GM12875 (cell line): Measurements from ENCODE around the gene SPSB2.

Experiments
- H3K4me3 ChIP-seq: one replicate; pipeline ENCODE4 v1.5.1; 2011; ENCODE audit warnings: low read depth, low read length, control low read depth
- TF ChIP-seq, protein P1 (sequence below): IDR thresholded peaks from 2 replicates; pipeline ENCODE4 v1.5.1; 2011; ENCODE audit warnings: low read depth, mild to moderate bottlenecking, control low read depth, inconsistent platforms, low read length, moderate library complexity, borderline replicate concordance; ENCODE audit not compliant: insufficient read depth

SPSB2 gene

DNA sequence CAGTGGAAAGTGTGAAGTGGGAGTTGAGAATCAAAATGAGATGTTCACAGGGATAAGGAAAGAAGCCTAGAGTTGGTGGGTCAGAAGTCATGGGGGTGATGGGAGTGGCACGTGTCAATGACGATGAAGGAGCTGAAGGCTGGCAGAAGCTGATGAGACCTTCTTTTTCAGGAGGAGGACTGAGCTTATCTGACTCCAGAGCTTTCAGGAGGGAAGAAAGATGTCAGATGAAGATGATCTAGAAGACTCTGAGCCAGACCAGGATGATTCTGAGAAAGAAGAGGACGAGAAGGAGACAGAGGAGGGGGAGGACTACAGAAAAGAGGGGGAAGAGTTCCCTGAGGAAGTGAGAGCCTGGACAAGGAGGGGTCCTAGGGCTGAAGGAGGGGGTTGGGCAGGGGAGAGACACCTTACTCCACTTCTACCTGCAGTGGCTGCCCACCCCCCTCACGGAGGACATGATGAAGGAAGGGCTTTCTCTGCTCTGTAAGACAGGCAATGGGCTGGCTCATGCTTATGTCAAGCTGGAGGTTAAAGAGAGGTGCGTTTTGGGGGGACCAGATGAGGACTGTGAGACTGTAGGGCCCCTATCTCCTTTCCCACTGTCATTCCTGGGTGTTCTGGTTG is 32.4 kb upstream of the SPSB2 start:
- TF ChIP-seq, protein P1, sequence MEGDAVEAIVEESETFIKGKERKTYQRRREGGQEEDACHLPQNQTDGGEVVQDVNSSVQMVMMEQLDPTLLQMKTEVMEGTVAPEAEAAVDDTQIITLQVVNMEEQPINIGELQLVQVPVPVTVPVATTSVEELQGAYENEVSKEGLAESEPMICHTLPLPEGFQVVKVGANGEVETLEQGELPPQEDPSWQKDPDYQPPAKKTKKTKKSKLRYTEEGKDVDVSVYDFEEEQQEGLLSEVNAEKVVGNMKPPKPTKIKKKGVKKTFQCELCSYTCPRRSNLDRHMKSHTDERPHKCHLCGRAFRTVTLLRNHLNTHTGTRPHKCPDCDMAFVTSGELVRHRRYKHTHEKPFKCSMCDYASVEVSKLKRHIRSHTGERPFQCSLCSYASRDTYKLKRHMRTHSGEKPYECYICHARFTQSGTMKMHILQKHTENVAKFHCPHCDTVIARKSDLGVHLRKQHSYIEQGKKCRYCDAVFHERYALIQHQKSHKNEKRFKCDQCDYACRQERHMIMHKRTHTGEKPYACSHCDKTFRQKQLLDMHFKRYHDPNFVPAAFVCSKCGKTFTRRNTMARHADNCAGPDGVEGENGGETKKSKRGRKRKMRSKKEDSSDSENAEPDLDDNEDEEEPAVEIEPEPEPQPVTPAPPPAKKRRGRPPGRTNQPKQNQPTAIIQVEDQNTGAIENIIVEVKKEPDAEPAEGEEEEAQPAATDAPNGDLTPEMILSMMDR, result no peak
- peak overlapping the region; percentile 78 for H3K4me3 ChIP-seq

DNA sequence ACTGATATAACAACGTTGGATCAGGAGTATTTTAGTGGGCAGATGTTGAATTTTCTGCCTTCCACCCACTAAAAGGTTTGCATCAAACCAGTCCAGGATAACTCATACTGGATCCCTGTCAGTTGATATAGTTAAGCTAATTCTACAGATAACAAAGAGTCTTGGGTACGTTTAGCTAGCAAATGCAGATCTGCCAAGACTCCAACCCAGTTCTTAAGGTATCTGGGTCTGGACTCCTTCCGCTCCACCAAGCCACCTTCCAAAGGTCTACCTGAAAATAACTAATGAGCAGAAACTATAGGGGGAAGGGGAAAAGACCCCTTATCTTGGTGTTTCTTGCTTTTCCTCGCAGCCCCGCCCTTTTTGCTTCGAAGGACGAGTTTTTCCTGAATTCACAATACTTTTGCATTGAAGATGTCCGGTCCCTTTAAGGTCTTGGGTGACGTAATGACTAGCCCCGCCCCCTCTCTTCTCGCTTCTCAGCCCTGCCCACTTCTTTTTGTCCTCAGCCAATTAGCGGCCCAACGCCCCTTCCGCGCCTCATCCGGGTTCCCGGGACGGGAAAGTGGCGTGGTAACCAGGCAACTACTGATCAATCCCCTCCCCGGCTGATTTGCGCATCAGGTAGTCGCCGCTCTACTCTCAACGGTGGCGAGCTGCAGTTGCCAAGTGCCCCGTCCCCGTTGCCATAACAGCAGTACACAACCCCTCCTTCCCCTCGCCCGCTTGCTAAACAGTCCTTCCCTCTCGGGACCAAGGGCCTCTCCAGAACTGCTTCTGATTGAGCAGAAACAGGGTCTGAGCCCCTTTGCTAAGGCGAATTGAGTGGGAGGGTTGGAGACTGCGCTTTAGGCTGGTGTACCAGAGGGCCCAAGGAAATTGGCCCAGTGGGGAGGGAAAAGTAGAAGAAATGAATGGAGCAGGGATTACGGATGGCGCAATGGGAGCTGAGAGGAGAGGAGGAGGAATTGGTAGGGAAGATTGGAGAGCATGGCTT is 31.5 kb upstream of the SPSB2 start, which contains the start of gene LRRC23:
Gene LRRC23 (plus strand): TSS at position 543 of the 997 bp plus-strand sequence. CDS start 812 bp downstream, outside the sequence.
- H3K4me3 ChIP-seq, result peak within 1 kb of the TSS; percentile 78
- TF ChIP-seq, protein P1, result no peak

DNA sequence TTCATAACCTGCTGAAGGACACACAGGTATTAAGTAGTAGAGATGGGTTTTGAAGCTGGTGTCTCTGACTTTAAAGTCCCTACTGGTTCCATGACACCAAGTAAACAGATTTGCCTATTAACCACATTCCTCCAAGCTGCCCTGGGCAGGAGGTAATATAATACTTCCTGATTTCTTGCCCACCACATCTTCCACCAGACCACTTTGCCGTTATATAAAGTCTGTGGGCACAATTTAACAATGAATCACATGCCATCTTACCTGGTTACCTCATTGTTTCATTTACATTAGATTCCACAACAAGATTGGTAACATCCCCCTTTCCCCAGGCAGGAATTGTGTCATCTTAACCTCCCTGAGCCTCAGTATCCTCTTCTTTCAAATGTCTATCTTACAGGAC is 30.6 kb upstream of the SPSB2 start:
- no peak overlapping the region for H3K4me3 ChIP-seq
- TF ChIP-seq, protein P1, result no peak

DNA sequence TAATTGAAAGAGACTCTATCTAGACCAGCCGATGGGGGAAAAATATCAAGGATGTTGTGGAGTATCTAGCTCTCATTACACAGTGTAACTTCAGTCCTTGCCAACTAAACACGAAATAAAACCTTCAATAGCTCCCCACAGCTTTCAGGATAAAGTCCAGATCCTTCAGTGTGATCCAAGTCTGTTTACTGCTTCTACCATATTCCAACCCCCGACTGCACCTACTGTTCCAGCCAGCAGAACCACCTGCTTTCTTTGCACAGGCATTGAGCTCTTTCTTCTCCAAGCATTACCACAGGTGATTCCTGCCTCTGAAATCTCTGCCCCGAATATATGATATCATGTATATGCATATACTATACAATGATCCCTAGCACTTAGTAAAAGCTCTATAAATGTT is 29.3 kb upstream of the SPSB2 start:
- no peak overlapping the region for H3K4me3 ChIP-seq
- TF ChIP-seq, protein P1, result no peak

DNA sequence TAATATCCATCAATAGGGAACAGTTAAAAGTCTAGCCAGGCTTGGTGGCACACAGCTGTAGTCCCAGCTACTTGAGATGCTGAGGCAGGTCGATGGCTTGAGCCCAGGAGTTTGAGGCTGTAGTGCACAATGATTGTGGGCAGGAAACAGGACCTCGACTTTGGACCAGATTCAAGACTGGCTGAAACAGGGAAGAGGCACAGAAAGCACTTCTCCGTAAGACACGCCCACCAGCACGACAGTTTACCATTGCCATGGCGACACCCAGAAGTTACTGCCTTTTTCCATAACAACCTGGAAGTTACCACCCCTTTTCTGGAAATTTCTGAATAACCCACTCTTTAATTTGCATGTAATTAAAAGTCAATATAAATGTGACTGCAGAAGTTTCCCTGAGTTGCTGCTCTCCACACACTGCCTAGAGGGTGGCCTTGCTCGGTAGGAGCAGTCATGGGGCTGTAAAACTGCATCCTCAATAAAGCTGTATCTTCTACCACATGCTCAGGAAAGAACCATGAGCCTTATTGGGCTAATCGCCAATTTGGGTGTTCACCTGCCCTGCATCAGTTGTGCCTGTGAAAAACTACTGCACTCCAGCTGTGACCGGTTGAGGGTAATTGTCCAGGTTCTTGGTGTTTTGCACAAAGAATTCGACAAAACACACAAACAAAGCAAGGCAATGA is 26.9 kb upstream of the SPSB2 start:
- no peak overlapping the region for H3K4me3 ChIP-seq
- TF ChIP-seq, protein P1, result no peak

DNA sequence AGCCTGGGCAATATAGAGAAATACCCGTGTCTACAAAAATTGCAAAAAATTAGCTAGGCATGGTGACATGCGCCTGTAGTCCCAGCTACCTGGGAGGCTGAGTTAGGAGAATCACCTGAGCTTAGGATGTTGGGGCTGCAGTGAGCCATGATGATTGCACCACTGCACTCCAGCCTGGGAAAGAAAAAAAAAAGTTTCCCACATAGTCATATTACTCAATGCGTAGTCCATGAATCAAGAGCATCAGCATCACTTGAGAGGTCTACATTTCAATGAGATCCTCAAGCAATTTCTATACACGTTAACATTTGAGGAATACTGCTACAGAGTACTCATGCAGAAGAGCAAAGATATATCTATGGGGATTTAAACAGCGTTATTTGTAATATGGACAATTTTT is 26.3 kb upstream of the SPSB2 start:
- no peak overlapping the region for H3K4me3 ChIP-seq
- TF ChIP-seq, protein P1, result no peak
